HG02763 (cell line): ENCODE results near the gene TFB1M.
"Not testable (repeated sequence)": the region's sequence is repeated elsewhere in the genome, so short reads cannot be mapped to it uniquely, and the experiment has no call there.

Source experiments
- ATAC-seq: cut with Tn5 transposase; IDR thresholded peaks from one replicate; pipeline ENCODE4 v1.9.1; 2021; ENCODE audit warnings: mild to moderate bottlenecking, moderate library complexity; ENCODE audit not compliant: unreplicated experiment

Gene TFB1M

GRCh38 chr6:155244434-155244833 is 69.8 kb downstream of the TFB1M start:
- ATAC-seq, result no peak

- ATAC-seq, result no peak
These were observed 72.3 kb downstream of the TFB1M start for GRCh38 chr6:155241966-155242365.

- no peak for ATAC-seq
These were observed 73.2 kb downstream of the TFB1M start for GRCh38 chr6:155240905-155241600.

- no peak for ATAC-seq
These were observed 76.7 kb downstream of the TFB1M start for GRCh38 chr6:155237613-155238012.

DNA sequence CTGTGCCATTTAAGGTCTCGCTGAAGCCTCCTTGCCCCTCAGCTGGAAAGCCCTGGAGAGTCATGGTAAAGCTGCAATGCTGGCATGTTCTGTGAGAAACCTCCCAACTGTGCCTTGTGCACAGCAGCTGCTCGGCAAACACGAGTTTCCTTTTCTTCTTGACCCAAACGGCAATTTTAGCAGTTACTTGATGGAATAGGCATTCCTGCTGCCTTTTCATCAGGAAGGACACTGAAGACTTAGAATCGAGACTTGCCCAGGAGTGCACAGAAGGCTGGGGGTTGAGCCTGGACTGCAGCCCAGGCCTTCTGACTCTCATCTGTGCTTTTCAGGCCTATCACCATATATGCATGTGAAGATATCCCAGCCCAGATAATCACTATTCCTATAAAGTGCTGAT is 79.2 kb downstream of the TFB1M start:
- ATAC-seq, result no peak

GRCh38 chr6:155234687-155235086 is 79.6 kb downstream of the TFB1M start:
- ATAC-seq, result no peak

GRCh38 chr6:155234167-155234566 is 80.1 kb downstream of the TFB1M start:
- no peak for ATAC-seq

DNA sequence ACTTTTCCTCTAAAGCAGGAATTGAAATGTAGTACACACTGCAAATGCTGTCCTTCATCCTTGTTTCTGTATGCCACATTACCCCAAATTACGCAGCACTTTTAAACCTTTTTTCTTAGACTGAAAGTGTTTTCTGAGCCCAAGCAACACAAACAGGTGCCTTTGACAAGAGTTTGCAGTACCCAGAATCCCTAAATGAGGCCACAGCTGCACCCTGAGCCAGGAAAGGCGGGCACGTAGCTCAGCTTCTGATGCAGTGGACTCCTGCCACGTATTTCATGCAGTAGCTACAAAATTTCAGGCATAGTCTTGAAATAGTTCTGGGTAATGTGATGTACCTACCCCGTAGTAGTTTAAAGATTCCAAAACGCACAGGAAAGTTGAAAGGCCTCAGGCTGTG is 81.4 kb downstream of the TFB1M start:
- ATAC-seq, result no peak

- ATAC-seq, result not testable (repeated sequence)
These were observed 83.3 kb downstream of the TFB1M start for GRCh38 chr6:155230975-155231374.

DNA sequence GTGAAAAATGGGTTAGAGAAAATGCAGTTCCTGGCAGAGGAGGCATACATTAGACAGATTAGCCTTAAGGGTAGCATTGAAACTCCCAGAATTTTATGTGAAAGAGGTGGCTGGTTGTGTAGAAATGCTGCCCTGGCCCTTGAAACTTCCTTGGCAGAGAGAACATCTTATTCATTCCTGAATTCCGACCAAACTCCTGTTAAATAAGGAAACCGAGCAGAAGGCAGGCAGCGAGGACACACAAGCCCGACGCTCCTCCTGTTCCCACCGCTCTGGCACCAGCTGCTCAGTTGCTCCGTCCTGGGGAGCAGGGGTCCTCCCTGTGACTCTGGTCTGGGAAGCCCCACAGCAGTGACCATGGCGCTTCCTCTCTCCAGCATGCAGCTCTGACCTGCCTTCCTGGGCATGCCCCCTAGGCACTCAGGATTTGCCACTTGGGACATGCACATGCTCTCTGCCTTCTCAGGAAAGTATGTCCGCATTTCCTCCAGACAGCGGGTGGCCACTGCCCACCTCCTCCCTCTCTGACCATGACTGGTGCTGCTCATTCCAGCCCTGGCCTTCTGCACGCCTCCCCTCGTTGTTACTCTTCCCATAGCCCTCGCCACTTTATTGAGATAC is 85.6 kb downstream of the TFB1M start:
- no peak for ATAC-seq

DNA sequence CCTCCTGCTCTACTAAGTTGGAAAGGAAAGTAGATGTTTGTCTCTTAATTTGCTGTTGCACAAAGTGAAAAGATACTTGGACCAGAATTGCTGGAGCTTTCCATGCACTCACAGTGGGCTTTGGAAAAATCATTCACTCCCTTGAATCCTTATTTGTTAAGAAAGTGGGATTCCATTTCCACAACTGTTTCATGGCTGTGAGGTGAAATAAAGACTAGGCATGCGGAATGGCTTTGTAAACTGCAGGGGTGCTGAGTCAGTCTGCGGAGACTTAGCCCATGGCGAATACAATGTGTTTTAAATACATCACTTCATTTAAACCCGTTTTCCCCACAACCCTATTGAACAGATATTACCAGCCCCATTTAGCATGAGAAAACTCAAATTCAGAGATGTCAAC is 87.2 kb downstream of the TFB1M start:
- ATAC-seq, result no peak

DNA sequence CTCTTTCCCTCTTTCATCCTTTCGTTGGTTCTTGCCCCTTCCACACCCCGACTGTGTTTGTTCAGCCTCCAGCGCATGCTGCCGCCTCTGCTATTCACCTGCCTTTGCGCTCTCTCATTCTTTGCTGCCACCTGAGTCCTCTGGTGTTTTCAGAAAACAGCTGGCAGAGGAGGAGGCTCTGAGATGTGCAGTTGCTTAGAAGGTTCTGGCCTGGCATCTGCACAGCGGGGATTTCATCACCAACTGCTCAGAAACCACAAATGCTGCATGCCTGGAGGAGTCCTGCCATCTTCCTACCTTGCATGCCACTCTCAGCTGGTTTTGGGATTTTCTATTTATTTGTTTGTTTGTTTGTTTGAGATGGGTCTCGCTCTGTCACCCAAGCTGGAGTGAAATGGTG is 89.7 kb downstream of the TFB1M start:
- ATAC-seq, result no peak

- peak; percentile 94 for ATAC-seq
These were observed 90.4 kb downstream of the TFB1M start for GRCh38 chr6:155223646-155224451.

- ATAC-seq, result no peak
These were observed 91.8 kb downstream of the TFB1M start for GRCh38 chr6:155222506-155222905.

- ATAC-seq, result no peak
These were observed 93.2 kb downstream of the TFB1M start for GRCh38 chr6:155221086-155221485.

GRCh38 chr6:155219858-155220301 is 94.4 kb downstream of the TFB1M start:
- no peak for ATAC-seq

- ATAC-seq, result no peak
These were observed 95.0 kb downstream of the TFB1M start for GRCh38 chr6:155219299-155219698.

DNA sequence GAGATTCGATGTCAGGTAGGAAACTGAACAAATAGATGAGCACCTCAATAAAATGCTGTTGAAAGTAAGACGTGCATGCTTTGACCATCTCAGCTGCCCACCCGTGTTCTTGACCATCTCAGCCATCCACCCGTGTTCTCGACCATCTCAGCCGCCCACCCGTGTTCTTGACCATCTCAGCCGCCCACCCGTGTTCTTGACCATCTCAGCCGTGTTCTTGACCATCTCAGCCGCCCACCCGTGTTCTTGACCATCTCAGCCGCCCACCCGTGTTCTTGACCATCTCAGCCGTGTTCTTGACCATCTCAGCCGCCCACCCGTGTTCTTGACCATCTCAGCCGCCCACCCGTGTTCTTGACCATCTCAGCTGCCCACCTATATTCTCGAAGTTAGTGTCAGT is 95.6 kb downstream of the TFB1M start:
- ATAC-seq, result not testable (repeated sequence)

DNA sequence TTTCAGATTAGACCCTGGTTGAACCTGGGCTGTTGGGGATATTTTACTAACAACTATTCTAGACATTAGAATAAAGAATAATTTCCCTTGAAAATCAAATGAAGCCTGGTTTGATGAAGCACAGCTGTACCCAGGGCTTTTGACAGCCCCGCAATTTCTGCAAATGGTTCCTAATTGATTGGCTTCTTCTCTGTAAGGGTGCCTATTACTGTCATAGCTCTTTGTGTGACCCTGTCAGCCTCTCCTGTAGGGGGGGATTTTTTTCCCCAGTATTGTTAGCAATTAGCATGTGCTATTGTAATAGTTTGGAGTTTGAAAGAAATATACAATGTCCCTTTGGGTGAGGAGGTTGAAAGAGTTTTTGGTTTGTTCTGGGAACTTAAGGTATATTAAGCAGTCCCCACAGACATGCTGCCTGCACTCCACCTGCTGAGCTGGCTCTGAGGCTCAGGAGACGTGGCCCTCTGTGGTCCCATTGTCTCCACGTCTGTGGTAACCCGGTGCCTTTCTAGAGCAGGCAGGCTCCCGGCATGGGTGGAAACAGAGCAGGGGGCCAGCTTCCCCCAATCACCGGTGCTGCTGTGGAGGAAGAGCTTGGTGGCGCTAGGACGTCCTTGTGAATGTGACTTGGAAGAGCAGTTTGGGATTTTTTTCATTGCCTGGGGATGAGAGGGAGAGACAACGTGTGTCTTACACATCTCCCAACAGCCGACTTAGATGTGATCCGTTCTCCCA is 97.8 kb downstream of the TFB1M start:
- ATAC-seq, result no peak

GRCh38 chr6:155215906-155216305 is 98.4 kb downstream of the TFB1M start:
- ATAC-seq, result no peak
